DMS114 treated with DMSO at 0.1 percent for 48 hours (cell line): Measurements from ENCODE around the gene ULK1.
A peak's percentile ranks its signal among the peaks of the same experiment; 100 is the strongest.

ENCODE experiments used
- DNase-seq: peaks from one replicate; lab custom pipeline; 2025; ENCODE audit not compliant: unreplicated experiment; lab: John Stamatoyannopoulos, UW

ULK1 gene

GRCh38 chr12:131919051-131919347, 24.6 kb downstream of the ULK1 start:
- no peak for DNase-seq

DNA sequence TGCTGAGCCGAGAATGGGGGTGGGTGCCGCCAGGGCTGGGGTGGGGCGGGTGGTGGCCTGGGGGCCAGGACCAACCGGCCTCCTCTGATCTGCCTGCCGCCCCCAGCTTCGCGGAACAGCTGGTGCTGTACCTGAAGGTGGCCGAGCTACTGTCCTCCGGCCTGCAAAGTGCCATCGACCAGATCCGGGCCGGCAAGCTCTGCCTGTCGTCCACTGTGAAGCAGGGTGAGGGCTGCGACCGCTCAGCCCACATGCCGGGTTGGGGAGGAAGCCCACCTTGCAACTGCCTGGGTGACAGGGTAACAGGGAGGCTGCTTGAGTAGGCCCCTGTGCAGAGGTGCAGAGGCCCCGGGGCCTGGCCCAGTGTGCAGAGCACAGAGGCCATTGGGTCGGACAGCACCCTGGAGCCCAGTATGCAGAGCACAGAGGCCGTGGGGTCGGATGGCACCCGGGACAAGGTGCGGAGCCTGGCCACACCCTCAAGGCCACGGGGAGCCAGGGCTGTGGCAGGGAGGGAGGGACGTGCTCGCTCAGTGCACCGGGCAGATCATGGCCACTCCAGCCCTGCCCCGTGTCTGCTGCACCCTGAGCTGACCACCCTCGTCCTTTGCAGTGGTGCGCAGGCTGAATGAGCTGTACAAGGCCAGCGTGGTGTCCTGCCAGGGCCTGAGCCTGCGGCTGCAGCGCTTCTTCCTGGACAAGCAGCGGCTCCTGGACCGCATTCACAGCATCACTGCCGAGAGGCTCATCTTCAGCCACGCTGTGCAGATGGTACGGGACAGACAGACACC, 25.1 kb downstream of the ULK1 start:
- no peak for DNase-seq

GRCh38 chr12:131920157-131920508, 25.7 kb downstream of the ULK1 start:
- DNase-seq = no peak

DNA sequence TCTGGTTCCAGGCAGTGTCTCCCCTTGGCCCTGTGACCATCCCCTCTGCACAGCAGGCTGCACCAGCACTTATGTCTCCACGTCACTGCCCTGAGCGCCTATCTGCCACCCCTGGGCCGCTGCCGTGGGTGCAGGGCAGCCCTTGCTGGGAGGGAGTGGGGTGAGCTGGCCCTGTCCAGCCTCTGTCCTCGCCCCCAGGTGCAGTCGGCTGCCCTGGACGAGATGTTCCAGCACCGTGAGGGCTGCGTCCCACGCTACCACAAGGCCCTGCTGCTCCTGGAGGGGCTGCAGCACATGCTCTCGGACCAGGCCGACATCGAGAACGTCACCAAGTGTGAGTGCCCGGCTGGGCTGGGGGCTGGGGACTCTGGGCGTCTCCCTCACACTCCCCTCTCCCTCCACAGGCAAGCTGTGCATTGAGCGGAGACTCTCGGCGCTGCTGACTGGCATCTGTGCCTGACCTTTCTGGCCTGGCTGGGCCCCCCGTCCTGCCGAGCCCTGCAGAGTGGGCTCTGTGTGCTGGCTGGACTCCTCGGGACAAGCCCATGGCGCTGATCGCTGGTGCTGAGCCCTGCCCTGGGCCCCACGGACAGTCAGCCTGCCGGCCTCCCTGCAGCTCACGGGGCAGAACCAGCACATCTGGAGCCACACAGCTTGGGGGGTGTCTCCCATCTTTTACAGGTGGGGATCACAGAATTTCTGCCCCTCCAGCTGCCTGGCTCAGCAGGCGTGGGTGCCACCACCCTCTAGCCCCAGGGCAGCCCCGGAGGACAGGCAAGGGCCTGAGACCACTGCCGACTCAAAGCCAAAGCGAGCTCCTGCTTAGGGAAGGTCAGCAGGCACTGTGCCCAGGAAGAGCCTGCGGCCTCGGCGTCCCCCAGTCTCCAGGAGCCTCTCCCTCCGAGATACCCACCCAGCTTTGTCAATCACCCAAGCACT, 26.7 kb downstream of the ULK1 start:
- no peak for DNase-seq

GRCh38 chr12:131921866-131922769, 27.7 kb downstream of the ULK1 start:
- DNase-seq = no peak

DNA sequence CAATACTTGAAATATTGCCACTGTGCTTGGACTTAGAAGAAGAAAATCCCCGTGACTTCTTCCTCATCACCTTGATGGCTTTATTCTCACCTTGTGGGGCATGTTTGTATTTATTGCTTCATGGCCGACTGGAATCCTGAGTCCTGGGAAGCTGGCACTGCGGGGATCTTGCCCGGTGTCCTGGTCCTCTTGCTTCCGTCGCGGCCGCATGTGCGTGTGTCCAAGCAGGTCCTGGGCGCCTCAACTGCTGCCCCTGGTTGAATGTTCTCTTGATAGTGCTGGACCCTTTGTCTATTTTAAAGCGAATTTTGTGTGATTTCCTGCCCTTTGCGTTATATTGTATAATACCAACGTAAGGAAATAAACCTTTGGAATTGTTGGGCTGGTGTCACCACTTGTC, 28.4 kb downstream of the ULK1 start:
- DNase-seq = no peak

DNA sequence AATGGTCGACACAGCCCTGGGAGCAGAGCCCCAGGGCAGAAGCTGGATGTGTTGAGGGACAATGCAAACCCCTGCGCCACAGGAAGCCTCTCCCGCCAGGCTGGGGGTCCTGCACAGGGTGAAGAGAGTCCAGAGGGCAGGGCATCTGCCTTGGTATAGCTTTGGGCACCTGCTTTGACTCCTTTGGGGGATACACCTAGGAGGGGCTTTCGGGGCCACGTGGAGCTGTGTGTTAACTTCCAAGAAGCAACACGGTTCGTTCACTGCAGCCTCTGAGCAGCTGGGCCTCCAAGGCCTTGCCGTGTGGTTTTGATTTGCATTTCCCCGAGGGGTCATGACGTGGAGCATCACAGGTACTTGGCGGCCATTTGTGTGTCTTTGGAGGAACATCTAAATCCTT, 28.8 kb downstream of the ULK1 start:
- DNase-seq = no peak

DNA sequence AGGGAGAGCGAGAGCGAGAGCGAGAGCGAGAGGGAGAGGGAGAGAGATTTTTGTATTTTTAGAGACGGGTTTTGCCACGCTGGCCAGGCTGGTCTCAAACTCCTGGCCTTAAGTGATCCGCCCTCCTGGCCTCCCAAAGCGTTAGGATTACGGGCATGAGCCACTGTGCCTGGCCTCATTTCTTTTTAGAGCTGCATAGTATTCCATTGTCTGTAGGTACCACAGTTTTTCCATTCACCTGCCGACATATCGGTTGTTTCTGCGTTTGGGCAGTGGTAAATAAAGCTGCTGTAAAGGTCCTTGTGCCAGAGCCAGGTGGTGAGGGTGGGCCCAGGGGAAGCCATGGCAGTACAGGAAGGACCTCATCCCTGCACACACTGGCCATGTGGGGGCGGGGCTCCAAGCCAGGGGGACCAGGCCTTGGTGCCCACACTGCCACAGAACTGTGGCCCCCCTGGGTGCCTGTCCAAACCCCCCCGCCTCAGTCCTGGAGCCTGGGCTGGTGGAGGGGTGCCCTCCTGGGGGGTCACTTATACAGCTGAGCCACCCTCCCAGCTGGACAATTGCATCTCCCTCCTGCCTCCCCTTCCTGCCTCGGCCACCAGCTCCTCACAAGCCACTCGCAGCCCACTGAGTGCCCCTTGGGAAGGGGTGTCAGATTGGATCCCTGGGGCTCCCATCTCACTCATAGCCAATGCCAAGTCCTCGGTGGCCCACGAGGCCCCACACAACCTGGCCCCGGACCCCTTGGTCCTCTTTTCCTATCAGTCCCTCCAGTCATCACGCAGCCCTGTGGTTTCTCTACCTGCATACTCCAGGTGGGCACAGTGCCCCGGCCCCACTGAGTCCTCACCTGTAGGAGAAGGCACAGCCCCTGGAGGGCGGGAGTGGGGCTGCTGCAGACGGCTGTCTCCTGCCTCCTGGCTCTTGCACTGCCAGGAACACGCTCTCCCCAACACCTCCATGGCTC, 33.0 kb downstream of the ULK1 start:
- no peak for DNase-seq

DNA sequence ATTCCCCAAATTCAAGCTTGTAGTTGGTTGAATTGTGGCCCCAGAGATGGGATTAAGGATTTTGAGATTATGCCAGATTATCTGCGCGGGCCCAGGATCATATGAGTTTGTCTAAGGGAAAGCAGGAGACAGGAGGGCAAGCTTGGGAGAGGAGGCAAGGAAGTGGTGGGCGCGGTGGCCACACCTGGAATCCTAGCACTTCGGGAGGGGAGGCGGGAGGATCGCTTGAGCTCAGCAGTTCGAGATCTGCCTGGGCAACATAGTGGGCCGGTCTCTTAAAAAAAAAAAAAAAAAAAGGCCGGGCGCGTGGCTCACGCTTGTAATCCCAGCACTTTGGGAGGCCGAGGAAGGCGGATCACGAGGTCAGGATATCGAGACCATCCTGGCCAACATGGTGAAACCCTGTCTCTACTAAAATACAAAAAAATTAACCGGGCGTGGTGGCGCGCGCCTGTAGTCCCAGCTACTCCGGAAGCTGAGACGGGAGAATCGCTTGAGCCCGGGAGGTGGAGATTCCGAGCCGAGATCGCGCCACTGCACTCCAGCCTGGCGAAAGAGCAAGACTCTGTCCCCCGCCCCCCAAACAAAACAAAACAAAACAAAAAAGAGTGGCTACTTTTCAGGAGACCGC, 33.8 kb downstream of the ULK1 start:
- no peak for DNase-seq

GRCh38 chr12:131928711-131929580, 34.5 kb downstream of the ULK1 start, which contains the start of gene PUS1:
PUS1 (plus strand) TSS chr12:131929276; CDS start chr12:131929723, 447 bp downstream.
- DNase-seq = peak; percentile 83

DNA sequence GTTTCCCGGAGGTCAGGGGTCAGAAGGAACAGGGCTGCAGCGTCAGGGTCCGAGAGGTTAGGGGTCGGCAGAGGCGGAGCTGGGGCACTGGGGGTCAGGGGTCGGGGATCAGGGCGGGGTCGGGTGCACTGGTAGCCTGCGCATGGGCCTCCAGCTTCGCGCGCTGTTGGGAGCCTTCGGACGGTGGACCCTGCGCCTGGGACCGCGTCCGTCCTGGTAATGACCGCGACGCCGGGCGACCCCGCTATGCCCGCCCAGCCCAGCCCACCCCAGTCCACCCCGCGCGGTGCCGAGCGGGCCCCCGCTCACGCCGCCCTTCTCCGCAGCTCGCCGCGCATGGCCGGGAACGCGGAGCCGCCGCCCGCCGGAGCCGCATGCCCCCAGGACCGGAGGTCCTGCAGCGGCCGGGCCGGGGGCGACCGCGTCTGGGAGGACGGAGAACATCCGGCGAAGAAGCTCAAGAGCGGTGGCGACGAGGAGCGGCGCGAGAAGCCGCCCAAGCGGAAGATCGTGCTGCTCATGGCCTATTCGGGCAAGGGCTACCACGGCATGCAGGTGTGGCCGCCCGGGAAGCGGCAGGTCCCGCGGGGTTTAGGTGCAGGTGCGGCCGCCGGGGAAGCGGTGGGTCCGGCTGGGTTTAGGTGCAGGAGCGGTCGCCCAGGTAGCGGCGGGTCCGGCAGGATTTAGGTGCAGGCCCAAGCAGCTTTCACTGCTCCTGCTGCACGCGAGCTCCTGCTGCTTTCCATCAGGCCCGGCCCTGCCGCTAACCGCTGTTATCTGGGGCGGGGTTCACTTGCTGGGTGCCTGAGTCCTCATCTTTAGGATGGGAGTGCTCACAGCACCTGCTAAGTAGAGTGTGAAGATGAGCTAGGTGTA, 35.4 kb downstream of the ULK1 start:
- no peak for DNase-seq

GRCh38 chr12:131930510-131930909, 36.1 kb downstream of the ULK1 start:
- DNase-seq = no peak

GRCh38 chr12:131933387-131933786, 39.0 kb downstream of the ULK1 start:
- DNase-seq = no peak

DNA sequence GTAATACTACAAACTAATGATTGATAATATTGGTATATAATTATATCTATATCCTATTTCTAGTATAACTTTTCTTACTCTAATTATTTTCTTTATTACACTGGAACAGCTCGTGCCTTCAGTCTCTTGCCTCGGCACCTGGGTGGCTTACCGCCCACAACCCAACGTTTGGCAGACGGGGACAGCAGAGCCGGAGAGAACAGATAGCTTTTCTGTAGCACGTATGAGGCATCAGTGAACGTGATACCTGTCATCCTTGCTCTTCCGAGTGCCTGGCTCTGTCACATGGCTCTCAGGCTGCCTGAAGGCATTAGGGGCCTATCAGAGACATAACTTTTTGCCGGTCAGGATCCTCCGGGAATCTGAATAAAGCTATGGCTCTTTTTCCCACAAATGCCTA, 40.1 kb downstream of the ULK1 start:
- DNase-seq = no peak

DNA sequence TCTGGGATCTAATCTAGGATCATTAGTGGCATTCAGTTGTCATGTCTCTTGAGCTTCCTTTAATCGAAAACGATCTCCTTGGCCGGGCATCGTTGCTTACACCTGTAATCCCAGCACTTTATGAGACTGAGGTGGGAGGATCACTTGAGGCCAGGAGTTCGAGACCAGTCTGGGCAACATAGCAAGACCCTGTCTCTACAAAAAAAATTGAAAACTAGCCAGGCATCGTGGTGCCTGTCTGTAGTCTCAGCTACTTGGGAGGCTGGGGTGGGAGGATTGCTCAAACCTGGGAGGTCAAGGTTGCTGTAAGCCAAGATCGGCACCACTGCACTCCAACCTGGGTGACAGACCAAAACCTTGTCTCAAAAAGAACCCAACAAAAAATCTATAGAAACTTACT, 43.7 kb downstream of the ULK1 start:
- no peak for DNase-seq

DNA sequence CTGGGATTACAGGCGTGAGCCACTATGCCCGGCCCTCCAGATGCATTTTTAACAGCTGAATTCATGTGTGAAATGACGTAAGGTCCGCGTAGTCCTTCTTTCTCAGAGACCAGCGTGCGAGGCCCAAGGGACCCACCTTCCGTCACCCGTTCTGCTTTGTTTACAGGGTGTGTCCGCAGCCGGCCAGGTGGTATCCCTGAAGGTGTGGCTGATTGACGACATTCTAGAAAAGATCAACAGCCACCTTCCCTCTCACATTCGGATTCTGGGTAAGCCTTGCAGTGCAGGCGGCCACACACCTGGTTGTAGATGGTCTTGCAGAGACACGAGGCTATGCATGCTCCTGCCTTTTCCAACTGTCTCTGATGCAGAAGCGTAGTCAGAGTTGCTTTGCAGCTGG, 44.6 kb downstream of the ULK1 start:
- no peak for DNase-seq

- DNase-seq = no peak
These were observed 45.7 kb downstream of the ULK1 start for GRCh38 chr12:131940141-131940547.
